PC-3 (cell line): ENCODE data around the gene NKAIN2.

Source experiments
- EZH2 ChIP-seq: fragments of 300-600 bp; sonication (generic); IDR thresholded peaks from one replicate; pipeline ENCODE4 v1.6.1; 2017; ENCODE audit warnings: antibody characterized with exemption, mild to moderate bottlenecking, low read length; ENCODE audit not compliant: unreplicated experiment
- EZH2phosphoT487 ChIP-seq: fragments of 300-600 bp; sonication (generic); IDR thresholded peaks from 2 replicates; pipeline ENCODE4 v1.6.1; 2018; ENCODE audit warnings: mild to moderate bottlenecking, antibody characterized with exemption, low read length, borderline replicate concordance
- TF ChIP-seq, protein P1 (sequence below): fragments of 300-600 bp; sonication (generic); conservative IDR thresholded peaks from 2 replicates; pipeline ENCODE4 v1.5.1; 2017; ENCODE audit warnings: antibody characterized with exemption, low read depth, mild to moderate bottlenecking, low read length

DNA sequence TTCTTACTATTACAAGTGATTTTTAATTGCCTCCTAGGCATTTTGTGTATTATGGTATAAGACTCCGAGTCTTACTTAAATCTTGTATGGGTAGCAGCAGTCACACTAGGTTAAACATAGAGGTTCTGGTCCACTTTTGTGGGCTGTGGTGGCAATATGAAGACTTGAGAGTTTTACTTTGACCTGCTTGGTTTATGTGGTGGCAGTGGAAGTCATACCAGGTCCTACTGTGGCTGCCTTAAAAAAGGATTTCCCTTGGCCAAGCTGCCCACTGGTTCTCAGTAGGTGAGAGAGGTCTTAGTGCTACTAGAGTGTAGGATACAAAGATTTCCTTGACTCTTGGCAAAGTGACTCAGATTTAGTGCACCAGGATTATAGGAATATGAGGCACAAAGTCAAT, 44.2 kb upstream of the NKAIN2 start:
- TF ChIP-seq, protein P1, sequence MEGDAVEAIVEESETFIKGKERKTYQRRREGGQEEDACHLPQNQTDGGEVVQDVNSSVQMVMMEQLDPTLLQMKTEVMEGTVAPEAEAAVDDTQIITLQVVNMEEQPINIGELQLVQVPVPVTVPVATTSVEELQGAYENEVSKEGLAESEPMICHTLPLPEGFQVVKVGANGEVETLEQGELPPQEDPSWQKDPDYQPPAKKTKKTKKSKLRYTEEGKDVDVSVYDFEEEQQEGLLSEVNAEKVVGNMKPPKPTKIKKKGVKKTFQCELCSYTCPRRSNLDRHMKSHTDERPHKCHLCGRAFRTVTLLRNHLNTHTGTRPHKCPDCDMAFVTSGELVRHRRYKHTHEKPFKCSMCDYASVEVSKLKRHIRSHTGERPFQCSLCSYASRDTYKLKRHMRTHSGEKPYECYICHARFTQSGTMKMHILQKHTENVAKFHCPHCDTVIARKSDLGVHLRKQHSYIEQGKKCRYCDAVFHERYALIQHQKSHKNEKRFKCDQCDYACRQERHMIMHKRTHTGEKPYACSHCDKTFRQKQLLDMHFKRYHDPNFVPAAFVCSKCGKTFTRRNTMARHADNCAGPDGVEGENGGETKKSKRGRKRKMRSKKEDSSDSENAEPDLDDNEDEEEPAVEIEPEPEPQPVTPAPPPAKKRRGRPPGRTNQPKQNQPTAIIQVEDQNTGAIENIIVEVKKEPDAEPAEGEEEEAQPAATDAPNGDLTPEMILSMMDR = no peak
- TF ChIP-seq EZH2phosphoT487 (no peak), EZH2 (no peak)
